Measurements from ENCODE around the gene ERC1. TPM values are rescaled to one million over a fixed set of nuclear protein-coding genes. Genes with fewer than 3 reads are reported as not detected.
A peak's percentile ranks its signal among the peaks of the same experiment; 100 is the strongest.

The ERC1 gene
- total RNA-seq, 4 donors from 2014 or later, result 50.0 to 88.1 (median 59.7) TPM

GRCh38 chr12:1117371-1117770, 126.3 kb downstream of the ERC1 start:
- 72% methylated on average over 6 of the region's 6 CpGs for WGBS
- intact Hi-C loops (cut with DNase I), result loop anchor here (5.0 kb wide), 1 partner anchor 485 kb away; no protein-coding TSS in a partner anchor
- Histone ChIP-seq H3K4me1 (peaks cover 0 to 6% (median 1%) of the 10 kb centered on the region in 4 donors), H3K36me3 (peaks cover 0 to 10% (median under 1%) of the 10 kb centered on the region in 4 donors), H3K9me3 (no peaks in the 10 kb centered on the region), H3K27me3 (no peaks in the 10 kb centered on the region), H3K4me3 (no peak overlapping the region), H3K27ac (replicated peaks in 1 of 4) (no peak overlapping the region)
- no peak for TF ChIP-seq POLR2A (IDR thresholded peaks at IDR 0.05; ENCODE audit: low read depth)
- no peak for TF ChIP-seq EP300 (IDR thresholded peaks at IDR 0.05)
- no peak for TF ChIP-seq CTCF (IDR thresholded peaks at IDR 0.05)
- DNase-seq (ENCODE audit: extremely low spot score), result no peak

GRCh38 chr12:1117970-1118563, 127.0 kb downstream of the ERC1 start:
- Histone ChIP-seq H3K4me3 (no peak overlapping the region), H3K4me1 (peaks cover 0 to 6% (median 1%) of the 10 kb centered on the region in 4 donors), H3K27ac (replicated peaks in 1 of 4) (no peak overlapping the region), H3K27me3 (no peaks in the 10 kb centered on the region), H3K9me3 (no peaks in the 10 kb centered on the region), H3K36me3 (peaks cover 0 to 9% (median 0%) of the 10 kb centered on the region in 4 donors)
- DNase-seq (ENCODE audit: extremely low spot score), result no peak
- 27% methylated on average over 5 of the region's 5 CpGs for WGBS
- intact Hi-C loops (cut with DNase I), result loop anchor here (2.0 to 5.0 kb wide), 2 partner anchors 465 to 484 kb away; no protein-coding TSS in a partner anchor
- TF ChIP-seq CTCF (IDR thresholded peaks at IDR 0.05) (peak; percentile 92 to 95 (median 93)), POLR2A (IDR thresholded peaks at IDR 0.05; ENCODE audit: low read depth) (no peak)

- intact Hi-C loops (cut with DNase I), result no loop called here
- WGBS, result 86% methylated on average over 3 of the region's 3 CpGs
- DNase-seq (ENCODE audit: extremely low spot score), result no peak
- Histone ChIP-seq H3K36me3 (peaks cover 0 to 4% (median 0%) of the 10 kb centered on the region in 4 donors), H3K27me3 (no peaks in the 10 kb centered on the region), H3K4me3 (no peak overlapping the region), H3K27ac (replicated peaks in 1 of 4) (no peak overlapping the region), H3K9me3 (no peaks in the 10 kb centered on the region), H3K4me1 (no peaks in the 10 kb centered on the region)
- TF ChIP-seq POLR2AphosphoS5 (IDR thresholded peaks at IDR 0.05) (no peak), POLR2A (IDR thresholded peaks at IDR 0.05; ENCODE audit: low read depth) (no peak), EP300 (IDR thresholded peaks at IDR 0.05) (no peak), CTCF (IDR thresholded peaks at IDR 0.05) (no peak)
Measured at GRCh38 chr12:1122786-1123185, 131.8 kb downstream of the ERC1 start.

GRCh38 chr12:1126091-1126490, 135.1 kb downstream of the ERC1 start:
- no peak overlapping the region for H3K27ac ChIP-seq (replicated peaks in 1 of 4)
- intact Hi-C loops (cut with DNase I), result no loop called here
- H3K27me3 ChIP-seq, result no peaks in the 10 kb centered on the region
- H3K4me1 ChIP-seq, result no peaks in the 10 kb centered on the region
- WGBS, result 93% methylated on average over 2 of the region's 2 CpGs
- no peak overlapping the region for H3K4me3 ChIP-seq
- H3K36me3 ChIP-seq, result no peaks in the 10 kb centered on the region
- no peaks in the 10 kb centered on the region for H3K9me3 ChIP-seq
- DNase-seq (ENCODE audit: extremely low spot score), result no peak
- no peak for TF ChIP-seq POLR2A (IDR thresholded peaks at IDR 0.05; ENCODE audit: low read depth)
- no peak for TF ChIP-seq EP300 (IDR thresholded peaks at IDR 0.05)
- TF ChIP-seq CTCF (IDR thresholded peaks at IDR 0.05), result no peak

GRCh38 chr12:1127021-1127420, 136.0 kb downstream of the ERC1 start:
- intact Hi-C loops (cut with DNase I), result no loop called here
- WGBS, result 96% methylated on average over 1 of the region's 1 CpG
- DNase-seq (ENCODE audit: extremely low spot score), result no peak

More at GRCh38 chr12:1127021-1127420, 136.0 kb downstream of the ERC1 start:
- no peaks in the 10 kb centered on the region for H3K9me3 ChIP-seq
- H3K4me3 ChIP-seq, result no peak overlapping the region
- no peak for TF ChIP-seq POLR2A (IDR thresholded peaks at IDR 0.05; ENCODE audit: low read depth)
- no peak for TF ChIP-seq CTCF (IDR thresholded peaks at IDR 0.05)
- no peak for TF ChIP-seq POLR2AphosphoS5 (IDR thresholded peaks at IDR 0.05)
- TF ChIP-seq EP300 (IDR thresholded peaks at IDR 0.05), result no peak
- H3K27me3 ChIP-seq, result no peaks in the 10 kb centered on the region
- H3K4me1 ChIP-seq, result peaks cover 0 to 7% (median 0%) of the 10 kb centered on the region in 4 donors
- H3K36me3 ChIP-seq, result no peaks in the 10 kb centered on the region
- H3K27ac ChIP-seq (replicated peaks in 1 of 4), result no peak overlapping the region

Measured in esophagus muscularis mucosa (tissue), 4 donors.